NCI-H146 (cell line): ENCODE measurements around the gene PPFIA4.
"Not testable (repeated sequence)": the region's sequence is repeated elsewhere in the genome, so short reads cannot be mapped to it uniquely, and the experiment has no call there.

ENCODE experiments used
- DNase-seq: peaks from one replicate; lab custom pipeline; 2025; lab: John Stamatoyannopoulos, UW

The PPFIA4 gene

DNA sequence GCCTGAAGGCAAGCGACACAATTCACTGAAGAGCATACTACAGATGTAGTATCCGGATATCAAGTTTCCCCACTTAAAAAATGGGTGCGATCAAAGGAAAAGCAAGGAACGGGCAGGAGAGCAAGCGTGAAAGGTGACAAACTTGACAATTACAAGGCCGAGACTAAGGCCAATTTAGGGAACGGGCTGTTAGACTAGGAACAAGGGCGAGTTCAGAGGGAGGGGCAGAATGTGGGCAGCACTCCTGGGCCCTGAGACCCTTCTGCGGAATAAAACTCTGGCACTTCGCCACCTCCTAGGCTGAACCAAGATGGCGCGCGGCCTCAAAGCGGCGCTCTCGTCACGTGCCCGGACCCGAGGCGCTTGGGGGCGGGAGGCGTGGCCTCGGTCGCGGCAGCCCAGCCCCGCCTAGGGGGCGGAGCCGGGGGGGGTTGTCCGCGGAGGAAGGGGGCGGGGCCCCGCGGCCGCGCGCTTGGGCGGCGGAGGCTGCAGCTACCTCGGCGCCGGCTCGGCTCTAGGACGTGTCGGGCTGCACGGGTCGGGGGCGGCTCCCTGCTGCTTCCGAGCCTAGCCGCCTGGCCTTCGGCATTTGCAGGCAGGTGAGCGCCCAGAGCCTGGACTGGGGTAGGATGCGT lies at the start of gene PPFIA4:
Gene PPFIA4 (plus strand): TSS at position 461 of the 635 bp plus-strand sequence. CDS start 12,518 bp downstream, outside the sequence.
- peak; percentile 89 for DNase-seq

DNA sequence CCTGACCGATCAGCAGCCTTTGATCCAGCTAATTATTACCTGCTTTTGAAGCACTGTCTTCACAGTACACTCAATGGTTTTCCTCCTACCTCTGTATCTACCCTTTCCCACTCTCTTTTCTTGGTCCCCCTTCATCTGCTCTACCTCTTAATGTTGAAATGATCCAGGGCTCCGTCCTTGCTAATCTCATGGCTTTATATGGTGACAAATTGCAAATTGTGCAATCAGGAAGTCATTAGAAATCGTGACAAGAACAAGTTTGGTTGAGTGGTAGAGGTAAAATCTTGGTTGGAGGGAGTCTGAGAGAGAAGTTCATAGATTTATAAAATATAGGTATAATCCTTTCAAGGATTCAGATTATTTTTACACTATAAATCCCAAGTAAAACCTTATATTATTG lies 49.7 kb upstream of the PPFIA4 start:
- DNase-seq: no peak

DNA sequence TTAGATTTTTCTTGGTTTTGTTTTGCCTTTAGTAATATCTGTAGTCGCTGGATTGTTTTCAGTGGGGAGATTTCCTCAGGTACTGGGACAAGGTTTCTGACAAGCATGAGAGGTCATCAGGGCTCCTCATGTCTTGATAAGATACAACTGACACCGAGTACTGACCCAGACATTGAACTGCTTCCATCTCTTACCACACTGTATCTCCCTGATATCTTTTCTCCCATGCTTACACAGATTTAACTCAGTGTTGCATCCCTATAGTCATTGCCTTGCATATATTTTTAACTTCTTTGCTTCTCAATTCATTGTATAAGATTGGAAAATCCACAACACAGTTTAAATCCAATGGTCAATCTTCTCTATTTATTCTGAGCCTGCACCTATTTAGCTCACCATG lies 46.8 kb upstream of the PPFIA4 start:
- DNase-seq: no peak

DNA sequence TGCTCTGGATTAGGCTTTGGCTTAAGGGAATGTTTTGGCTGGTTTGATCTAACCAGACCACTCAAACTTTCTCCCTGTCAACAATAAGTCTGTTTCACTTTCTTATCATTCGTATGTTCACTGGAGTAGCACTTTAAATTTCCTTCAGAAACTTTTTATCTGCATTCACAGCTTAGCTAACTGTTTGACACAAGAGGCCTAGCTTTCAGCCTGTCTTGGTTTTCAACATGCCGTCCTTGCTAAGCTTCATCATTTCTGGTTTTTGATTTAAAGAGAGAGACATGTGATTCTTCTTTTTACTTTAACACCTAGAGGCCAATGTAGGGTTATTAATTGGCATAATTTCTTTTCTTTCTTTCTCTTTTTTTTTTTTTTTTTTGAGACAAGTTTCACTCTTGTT lies 44.4 kb upstream of the PPFIA4 start:
- DNase-seq: no peak

DNA sequence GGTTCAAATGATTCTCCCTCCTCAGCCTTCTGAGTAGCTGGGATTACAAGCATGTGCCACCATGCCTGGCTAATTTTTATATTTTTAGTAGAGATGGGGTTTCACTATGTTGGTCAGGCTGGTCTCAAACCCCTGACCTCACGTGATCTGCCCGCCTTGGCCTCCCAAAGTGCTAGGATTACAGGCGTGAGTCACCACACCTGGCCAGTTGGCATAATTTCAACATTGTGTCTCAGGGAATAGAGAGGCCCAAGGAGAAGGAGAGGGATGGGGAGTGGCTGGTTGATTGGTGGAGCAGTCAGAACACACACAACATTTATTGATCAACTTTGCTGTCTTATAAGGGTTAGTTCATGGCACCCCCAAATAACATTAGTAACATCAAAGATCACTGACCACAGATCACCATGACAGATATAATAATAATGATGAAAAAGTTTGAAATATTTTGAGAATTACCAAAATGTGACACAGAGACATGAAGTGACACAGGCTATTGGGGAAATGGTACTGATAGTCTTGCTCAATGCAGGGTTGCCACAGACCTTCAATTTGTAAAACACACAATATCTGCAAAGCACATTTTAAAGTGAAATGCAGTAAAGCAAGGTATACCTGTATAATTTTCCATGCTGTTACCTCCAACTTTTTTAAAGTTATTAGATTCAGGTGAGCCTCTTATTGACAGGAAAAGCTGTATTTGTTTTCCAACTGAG lies 43.4 kb upstream of the PPFIA4 start:
- DNase-seq: no peak

DNA sequence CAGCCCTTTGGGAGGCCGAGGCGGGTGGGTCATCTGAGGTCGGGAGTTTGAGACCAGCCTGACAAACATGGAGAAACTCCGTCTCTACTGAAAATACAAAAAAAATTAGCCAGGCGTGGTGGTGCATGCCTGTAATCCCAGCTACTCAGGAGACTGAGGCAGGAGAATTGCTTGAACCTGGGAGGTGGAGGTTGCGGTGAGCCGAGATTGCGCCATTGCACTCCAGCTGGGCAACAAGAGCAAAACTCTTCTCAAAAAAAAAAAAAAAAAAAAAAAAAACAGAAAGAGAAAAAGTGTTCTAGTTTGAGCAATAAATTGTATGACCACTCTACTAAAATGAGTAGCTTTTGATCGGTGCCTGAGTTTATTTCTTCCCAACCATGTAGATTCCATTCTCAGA lies 40.2 kb upstream of the PPFIA4 start:
- not testable (repeated sequence) for DNase-seq

DNA sequence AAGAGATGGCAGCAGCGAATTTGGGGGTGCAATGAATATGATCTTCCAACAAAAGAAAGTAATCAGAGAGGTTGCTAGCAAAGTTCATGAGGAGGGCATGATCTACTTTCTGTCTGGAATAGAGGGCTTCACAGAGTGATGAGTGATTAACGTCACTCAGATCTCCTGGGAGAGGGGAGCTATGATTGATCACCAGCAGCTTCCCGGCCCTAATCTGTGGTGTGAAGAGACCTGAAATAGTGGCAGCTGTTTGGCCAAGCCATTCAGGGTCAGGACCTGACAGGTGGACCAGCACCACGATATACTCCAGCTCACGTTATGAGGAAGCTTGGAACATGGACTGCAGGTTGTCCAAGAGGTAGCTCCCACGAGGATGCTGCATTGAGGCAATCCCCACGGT lies 39.0 kb upstream of the PPFIA4 start:
- DNase-seq: no peak

DNA sequence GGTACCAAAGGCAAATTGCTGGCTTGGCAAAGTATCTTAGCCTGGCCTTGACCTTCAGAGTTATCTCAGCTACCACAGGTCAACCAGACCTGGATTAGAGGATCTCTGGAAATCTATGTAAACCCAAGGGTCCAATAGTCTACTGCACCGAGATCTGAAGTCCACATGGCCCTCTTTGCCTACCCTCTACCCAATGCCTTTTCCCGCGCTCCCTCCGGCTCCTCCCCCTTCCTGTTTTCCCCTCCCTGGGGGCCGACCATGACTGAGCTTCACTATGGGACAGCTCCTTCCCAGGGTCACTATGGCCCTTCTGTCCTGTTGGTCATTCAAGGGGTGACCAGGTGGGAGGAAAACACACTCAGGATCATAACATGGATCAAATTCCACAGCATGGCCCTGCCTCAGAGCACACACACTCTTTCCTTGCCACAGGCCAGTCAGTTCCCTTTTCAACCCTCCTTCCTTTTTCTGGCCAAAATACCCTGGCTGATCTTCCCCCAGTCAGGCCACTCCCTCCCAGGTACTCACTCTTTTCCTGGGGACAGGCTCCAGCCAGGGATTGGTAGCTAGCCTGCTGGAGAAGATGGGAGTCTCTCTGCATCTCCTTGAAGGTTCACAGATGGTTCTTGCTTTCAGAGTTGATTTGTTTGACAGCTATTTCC lies 38.2 kb upstream of the PPFIA4 start:
- no peak for DNase-seq

DNA sequence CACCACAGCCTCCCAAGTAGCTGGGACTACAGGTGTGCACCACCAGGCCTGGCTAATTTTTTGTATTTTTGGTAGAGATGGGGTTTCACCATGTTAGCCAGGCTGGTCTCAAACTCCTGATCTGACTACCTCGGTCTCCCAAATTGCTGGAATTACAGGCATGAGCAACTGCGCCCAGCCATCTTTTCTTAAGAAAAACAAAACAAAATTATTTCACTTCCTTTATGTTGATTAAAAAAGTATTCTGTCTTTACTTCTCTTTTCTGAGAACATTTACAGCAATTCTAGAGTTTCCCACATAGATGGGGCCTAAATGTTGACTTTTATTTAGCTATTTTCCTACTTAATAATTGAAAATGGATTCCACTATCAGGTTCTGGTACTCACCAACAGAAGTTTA lies 36.4 kb upstream of the PPFIA4 start:
- no peak for DNase-seq

DNA sequence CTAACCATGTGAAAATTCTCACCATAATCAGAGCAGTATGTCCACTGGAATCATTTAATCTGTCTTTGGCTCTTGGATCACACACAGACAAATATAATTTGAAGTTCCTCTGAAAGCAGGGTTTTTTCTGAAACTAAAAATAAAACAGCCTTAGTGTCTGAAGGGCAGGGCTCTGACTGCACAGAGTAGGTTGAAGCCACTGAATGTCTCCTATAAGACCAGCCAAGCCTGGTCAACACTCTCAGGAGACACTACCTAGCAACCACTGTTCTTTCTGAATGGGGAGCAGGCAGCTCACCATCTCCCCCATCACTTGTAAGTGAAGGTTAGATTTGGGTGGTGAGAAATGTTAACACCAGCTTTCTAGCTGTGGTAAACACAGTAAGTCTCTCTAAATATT lies 35.2 kb upstream of the PPFIA4 start:
- no peak for DNase-seq

DNA sequence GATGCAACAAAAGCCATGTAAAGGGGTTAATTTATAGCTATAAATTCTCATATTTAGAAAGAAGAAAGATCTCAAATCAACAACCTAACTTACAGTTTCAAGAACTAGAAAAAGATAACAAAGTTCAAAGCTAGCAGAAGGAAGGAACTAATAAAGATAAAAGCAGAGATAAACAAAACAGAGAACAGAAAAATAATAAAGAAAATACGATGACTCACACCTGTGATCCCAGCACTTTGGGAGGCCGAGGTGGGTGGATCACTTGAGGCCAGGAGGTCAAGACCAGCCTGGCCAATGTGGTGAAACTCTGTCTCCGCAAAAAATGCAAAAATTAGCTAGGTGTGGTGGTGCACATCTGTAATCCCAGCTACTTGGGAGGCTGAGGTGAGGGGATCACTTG lies 31.5 kb upstream of the PPFIA4 start:
- no peak for DNase-seq

DNA sequence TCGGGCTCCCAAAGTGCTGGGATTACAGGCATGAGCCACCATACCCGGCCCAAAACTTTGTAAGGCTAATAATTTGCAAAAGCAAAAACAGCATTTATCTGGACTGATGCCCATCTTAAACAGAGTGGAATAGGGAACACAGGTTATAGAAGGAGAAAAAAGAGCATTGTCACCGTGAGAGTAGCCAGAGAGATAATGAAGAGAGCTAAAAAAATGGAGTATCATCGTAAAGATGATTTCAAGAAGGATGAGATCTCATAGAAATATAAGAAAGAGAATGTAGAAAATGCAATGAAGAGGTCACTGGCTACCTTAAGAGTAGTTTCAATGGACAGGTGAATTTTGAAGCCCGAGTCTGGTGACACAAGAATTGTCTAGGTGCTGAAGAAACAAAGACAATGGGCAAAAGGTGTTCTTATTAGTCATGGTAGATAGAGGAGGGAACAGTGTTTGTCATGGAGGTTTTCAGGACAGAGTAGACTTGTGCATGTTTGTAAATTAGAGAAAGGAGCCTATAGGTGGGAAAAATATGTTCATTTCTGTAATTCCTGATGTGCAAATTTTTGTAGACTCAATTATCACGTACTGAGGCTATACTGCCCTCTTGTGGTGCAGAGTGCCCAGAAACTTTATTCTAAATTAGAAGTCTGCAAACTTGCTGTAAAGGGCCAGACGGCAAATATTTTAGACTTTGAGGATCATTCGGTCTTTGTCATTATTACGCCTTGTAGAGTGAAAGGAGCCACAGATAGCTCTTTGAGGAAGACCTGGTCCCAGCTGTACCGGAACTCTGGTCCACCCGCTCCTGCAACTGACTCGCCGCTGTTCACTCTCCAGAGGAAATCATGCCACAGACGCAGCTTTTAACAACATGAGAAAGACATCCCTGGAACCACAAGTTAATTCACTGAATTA lies 27.2 kb upstream of the PPFIA4 start:
- peak; percentile 48 for DNase-seq

DNA sequence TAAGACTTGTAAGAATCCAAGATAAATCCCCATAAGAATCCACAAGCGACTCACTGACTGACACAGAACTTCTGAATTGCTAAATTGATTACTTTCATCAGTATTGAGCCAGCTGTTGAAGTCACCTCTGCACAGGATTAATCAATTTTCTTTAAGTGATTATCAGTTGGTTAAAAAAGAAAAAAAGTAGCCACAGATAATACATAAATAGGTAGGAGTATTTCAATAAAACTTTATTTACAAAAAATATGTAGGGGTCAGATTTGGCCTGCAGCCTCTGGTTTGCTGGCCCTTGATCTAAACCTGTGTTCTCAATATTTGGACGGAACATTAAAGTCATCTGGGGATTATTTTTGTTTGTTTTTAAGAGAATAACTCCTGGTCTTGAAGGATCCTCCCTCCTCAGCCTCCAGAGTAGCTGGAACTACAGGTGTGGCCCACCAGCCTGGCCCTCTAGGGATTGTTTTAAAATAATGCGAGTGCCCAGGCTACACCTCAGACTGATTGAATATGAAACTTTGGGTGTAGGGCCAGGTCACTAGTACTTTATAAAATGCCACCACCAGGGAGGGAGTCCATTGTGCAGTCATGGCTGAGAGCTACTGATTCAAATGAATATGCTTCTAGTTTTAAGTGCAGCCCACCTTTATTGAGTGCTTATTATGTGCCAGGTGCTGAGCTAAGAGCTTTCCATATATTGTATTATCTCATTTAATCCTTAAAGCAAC lies 25.9 kb upstream of the PPFIA4 start:
- no peak for DNase-seq

DNA sequence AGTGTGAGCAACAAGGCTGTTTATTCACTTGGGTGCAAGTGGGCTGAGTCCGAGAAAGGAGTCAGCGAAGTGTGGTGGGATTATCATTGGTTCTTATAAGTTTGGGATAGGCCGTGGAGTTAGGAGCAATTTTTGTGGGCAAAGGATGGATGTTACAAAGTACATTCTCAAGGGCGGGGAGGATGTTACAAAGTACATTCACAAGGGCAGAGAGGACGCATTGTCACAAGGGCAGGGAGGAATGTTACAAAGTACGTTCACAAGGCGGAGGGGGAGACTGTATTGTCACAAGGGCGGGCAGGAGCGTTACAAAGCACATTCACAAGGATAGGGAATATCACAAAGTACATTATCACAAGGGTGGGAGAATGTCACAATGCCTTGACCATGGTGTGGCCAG lies 24.3 kb upstream of the PPFIA4 start:
- no peak for DNase-seq

DNA sequence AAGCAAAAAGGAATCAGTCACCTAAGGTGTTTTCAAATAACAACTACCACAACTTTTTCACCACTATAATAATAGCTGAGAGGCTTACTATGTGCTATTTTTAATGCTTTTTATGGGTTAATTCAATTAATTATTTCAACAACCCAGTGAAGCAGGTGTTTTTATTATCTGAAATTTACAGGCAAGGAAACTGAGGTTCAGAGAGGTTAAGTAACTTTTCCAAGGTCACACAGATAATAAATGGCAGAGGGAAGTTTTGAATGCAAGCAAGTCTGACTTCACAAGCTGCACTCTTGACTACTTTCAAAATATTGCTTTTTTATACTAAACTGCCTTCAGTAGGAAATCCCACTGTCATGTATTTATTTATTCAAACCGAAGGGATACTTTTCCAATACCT lies 23.3 kb upstream of the PPFIA4 start:
- DNase-seq: no peak

DNA sequence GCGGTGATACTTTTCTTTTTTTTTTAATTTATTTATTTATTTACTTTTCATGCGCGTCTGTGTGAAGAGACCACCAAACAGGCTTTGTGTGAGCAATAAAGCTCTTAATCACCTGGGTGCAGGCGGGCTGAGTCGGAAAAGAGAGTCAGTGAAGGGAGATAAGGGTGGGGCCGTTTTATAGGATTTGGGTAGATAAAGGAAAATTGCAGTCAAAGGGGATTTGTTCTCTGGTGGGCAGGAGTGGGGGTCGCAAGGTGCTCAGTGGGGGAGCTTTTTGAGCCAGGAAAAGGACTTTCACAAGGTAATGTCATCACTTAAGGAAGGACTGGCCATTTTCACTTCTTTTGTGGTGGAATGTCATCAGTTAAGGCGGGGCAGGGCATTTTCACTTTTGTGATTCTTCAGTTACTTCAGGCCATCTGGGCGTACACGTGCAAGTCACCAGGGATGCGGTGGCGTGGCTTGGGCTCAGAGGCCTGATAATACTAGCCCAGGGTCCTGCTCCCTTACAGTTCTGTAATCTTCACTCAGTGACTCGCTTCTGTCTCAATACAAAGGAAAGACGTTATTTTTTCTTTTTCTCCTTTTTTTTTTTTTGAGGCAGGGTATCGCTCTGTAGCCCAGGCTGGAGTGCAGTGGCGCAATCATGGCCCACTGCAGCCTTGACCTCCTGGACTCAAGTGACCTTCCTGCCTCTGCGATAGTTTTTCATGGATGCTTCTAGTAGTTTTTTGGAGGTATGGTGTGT lies 20.7 kb upstream of the PPFIA4 start:
- not testable (repeated sequence) for DNase-seq

DNA sequence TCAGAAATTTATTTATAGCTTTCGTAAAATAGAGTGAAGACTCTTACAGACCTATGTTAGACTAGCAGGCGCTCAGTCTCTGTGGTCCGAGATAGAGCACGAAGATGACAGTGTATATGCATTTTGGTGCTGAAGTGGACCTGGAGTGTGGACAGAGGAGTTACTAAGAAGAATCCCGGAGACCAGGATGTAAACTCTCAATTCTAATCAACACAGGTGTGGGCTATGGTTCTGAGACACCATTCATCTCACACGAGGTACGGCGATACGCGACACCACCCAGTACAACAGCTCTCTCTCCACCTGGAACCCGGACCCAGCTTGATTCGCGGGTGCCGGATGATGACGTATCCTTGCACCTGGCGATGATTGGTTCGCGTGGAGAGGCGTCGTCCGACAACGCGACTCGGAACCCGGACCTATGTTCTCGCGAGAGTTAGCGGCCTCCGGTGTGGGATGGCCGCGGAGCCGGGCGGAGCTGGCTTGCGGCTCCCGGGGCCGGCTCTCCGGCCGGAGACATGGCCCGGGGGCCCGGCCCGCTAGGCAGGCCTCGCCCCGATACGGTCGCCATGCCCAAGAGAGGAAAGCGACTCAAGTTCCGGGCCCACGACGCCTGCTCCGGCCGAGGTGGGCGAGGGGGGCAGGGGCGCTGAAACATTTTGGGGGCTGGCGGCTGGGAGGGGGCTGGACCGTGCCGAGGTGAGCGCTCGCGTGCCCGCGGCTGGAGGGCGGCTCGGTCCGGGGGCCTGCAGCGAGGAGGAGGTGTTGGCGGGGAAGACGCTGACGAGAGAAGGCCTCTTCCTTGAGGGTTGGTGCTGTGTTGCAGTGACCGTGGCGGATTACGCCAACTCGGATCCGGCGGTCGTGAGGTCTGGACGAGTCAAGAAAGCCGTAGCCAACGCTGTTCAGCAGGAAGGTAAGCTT lies 19.1 kb upstream of the PPFIA4 start, which contains the start of gene TMEM183A:
Gene TMEM183A (plus strand): TSS at position 427 of the 924 bp plus-strand sequence. CDS start 92 bp downstream, at position 519.
- DNase-seq: peak; percentile 98

DNA sequence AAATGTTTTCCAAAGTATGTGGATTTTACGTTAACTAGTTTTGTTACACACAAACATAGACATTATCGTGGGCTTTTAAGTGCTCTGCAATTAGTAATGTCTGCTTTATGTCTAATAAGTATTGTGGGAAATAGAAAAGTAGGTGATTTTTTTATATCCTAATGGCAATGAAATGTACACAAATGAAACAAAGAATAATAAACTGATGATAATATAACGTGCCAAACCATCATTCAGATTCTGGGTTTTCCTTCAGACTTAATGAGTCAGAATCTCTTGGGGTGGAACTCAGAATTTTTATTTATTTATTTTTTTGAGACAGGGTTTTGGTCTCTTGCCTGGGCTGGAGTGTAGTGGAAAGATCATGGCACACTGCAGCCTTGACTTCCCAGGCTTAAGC lies 17.1 kb upstream of the PPFIA4 start:
- no peak for DNase-seq

DNA sequence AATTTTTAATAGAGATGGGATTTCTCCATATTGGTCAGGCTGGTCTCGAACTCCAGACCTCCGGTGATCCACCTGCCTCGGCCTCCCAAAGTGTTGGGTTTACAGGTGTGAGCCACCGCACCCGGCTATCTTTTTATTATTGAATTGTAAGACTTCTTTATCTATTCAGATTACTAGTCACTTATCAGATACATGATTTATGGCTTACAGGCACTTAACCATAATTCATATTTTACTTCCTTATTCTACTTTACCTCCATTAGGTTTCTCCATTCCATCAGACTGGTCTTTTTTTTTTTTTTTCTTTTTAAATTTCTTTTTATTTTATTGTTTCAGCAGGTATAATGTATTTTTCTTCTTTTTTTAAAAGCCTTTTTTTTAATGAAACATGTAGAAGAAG lies 14.7 kb upstream of the PPFIA4 start:
- no peak for DNase-seq

DNA sequence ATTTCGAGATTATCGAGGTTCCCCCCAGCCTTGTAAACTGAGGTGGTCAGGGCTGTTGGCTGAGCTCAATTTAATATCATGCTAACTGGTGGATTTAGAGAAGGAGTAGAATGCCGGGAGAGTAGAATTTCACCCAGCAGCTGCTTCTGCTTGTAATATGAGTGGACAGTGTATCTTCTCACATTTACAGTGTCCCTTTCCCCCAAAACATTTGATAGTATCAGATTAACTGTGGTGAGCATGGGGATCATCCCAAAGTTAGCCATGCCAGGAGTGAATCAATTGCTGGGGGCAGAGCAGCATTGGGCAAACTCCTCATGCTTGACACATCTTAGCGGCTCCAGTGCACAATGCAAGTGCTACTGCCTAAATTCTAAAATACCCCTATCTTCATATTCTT lies 9.2 kb upstream of the PPFIA4 start:
- DNase-seq: no peak
